CD14-positive monocyte (primary cell): ENCODE results near the gene COL2A1. TPM values are rescaled to one million over a fixed set of nuclear protein-coding genes. Genes with fewer than 3 reads are reported as not detected.
A peak's percentile ranks its signal among the peaks of the same experiment; 100 is the strongest.

Experiments used
- DNase-seq, 3 donors: peaks; one replicate each; pipeline ENCODE4 v3.0.0-alpha.2; 2011 to 2022
- H2AFZ ChIP-seq: 2 replicates; pipeline ENCODE4 v1.6.0; 2012; ENCODE audit warnings: mild to moderate bottlenecking, low read depth, low read length, inconsistent platforms; ENCODE audit not compliant: insufficient read depth, poor library complexity, severe bottlenecking
- H3K27ac ChIP-seq, 2 donors: 1 replicate in 1 of 2; 2 replicates in 1 of 2; pipeline ENCODE4 v1.5.1; 2012 to 2013; ENCODE audit warnings: low read length in 2 of 2, control low read depth in 1 of 2, inconsistent platforms in 1 of 2, low read depth in 1 of 2, mild to moderate bottlenecking in 1 of 2
- H3K27me3 ChIP-seq, 2 donors: one replicate each; pipeline versions ENCODE4 v1.6.0 to v1.6.1; 2011 to 2013; ENCODE audit warnings: low read length in 2 of 2; ENCODE audit not compliant: control insufficient read depth in 2 of 2, insufficient read depth in 2 of 2
- H3K36me3 ChIP-seq, 2 donors: replicated peaks in 1 of 2; 1 replicate in 1 of 2; 2 replicates in 1 of 2; pipeline versions ENCODE4 v1.5.1 to v1.6.1; 2012 to 2013; ENCODE audit warnings: low read length in 2 of 2, control low read depth in 1 of 2, inconsistent platforms in 1 of 2, mild to moderate bottlenecking in 1 of 2; ENCODE audit not compliant: insufficient read depth in 2 of 2, control insufficient read depth in 1 of 2
- H3K4me1 ChIP-seq, 2 donors: 1 replicate in 1 of 2; 2 replicates in 1 of 2; pipeline versions ENCODE4 v1.5.1 to v1.6.1; 2012 to 2013; ENCODE audit warnings: low read length in 2 of 2, control low read depth in 1 of 2, inconsistent platforms in 1 of 2, mild to moderate bottlenecking in 1 of 2, moderate library complexity in 1 of 2; ENCODE audit not compliant: insufficient read depth in 2 of 2, control insufficient read depth in 1 of 2
- H3K4me2 ChIP-seq: replicated peaks from 2 replicates; pipeline ENCODE3; 2012; ENCODE audit warnings: low read length, moderate library complexity, mild to moderate bottlenecking; ENCODE audit not compliant: poor library complexity, severe bottlenecking; ENCODE audit errors: extremely low read depth
- H3K4me3 ChIP-seq, 3 experiments: fragments of 200-600 bp in 1 of 3; sonication (generic) in 1 of 3; replicated peaks in 1 of 3; 1 replicate in 2 of 3; 2 replicates in 1 of 3; pipeline ENCODE4 v1.5.1; 2011 to 2013; ENCODE audit warnings: low read length in 3 of 3, mild to moderate bottlenecking in 3 of 3, control low read depth in 2 of 3, low read depth in 2 of 3, inconsistent platforms in 1 of 3, moderate library complexity in 1 of 3
- H3K79me2 ChIP-seq: 2 replicates; pipeline ENCODE4 v1.6.0; 2012; ENCODE audit warnings: mild to moderate bottlenecking, control low read depth, inconsistent platforms, low read length, moderate library complexity; ENCODE audit not compliant: insufficient read depth
- H3K9ac ChIP-seq: 2 replicates; pipeline ENCODE4 v1.6.0; 2017; ENCODE audit warnings: low read length, mild to moderate bottlenecking; ENCODE audit not compliant: insufficient read depth, poor library complexity, severe bottlenecking
- H3K9me3 ChIP-seq, 2 donors: replicated peaks in 1 of 2; 1 replicate in 1 of 2; 2 replicates in 1 of 2; pipeline versions ENCODE4 v1.5.1 to v1.6.1; 2012 to 2013; ENCODE audit warnings: low read length in 2 of 2, control low read depth in 1 of 2; ENCODE audit not compliant: control insufficient read depth in 1 of 2, insufficient read depth in 1 of 2
- H4K20me1 ChIP-seq: 2 replicates; pipeline ENCODE4 v1.6.0; 2012; ENCODE audit warnings: mild to moderate bottlenecking, low read length, control low read depth, moderate library complexity; ENCODE audit not compliant: insufficient read depth
- H3K27ac Mint-ChIP-seq, 7 donors: one replicate each; pipeline ENCODE4 v1.8.0; 2020; ENCODE audit warnings: mild to moderate bottlenecking in 7 of 7, mixed read lengths in 7 of 7, moderate library complexity in 6 of 7, inconsistent platforms in 2 of 7
- H3K27me3 Mint-ChIP-seq, 3 donors: one replicate each; pipeline ENCODE4 v1.8.0; 2021 to 2022; ENCODE audit warnings: low read depth in 3 of 3, mild to moderate bottlenecking in 3 of 3, mixed read lengths in 3 of 3, moderate library complexity in 3 of 3, inconsistent platforms in 1 of 3
- H3K36me3 Mint-ChIP-seq, 2 donors: one replicate each; pipeline ENCODE4 v1.8.0; 2020; ENCODE audit warnings: mixed read lengths in 2 of 2, inconsistent platforms in 1 of 2, mild to moderate bottlenecking in 1 of 2
- H3K4me1 Mint-ChIP-seq: one replicate; pipeline ENCODE4 v1.8.0; 2020; ENCODE audit warnings: mild to moderate bottlenecking, mixed read lengths
- H3K4me3 Mint-ChIP-seq, 2 donors: one replicate each; pipeline ENCODE4 v1.8.0; 2020; ENCODE audit warnings: mild to moderate bottlenecking in 2 of 2, mixed read lengths in 2 of 2, moderate library complexity in 1 of 2
- H3K9me3 Mint-ChIP-seq, 7 donors: one replicate each; pipeline ENCODE4 v1.8.0; 2020 to 2022; ENCODE audit warnings: mixed read lengths in 7 of 7, mild to moderate bottlenecking in 6 of 7, moderate library complexity in 6 of 7, inconsistent platforms in 2 of 7
- CTCF ChIP-seq: fragments of 200-600 bp; IDR thresholded peaks from one replicate; pipeline ENCODE4 v1.8.0; 2022; ENCODE audit warnings: antibody characterized with exemption, mild to moderate bottlenecking
- WGBS: methylation state at CpG from one replicate; pipeline ENCODE4 v1.1.5; 2013; ENCODE audit warnings: missing lambda C conversion rate; ENCODE audit not compliant: insufficient coverage; 5-methylcytosine and 5-hydroxymethylcytosine counted together
- intact Hi-C, 2 donors: fragments of 100-400 bp; cut with micrococcal nuclease; formaldehyde crosslinking; loops; one replicate each; pipeline versions ENCODE4 v1.15.0 to v1.15.1; 2023
- polyA plus RNA-seq, 3 donors: library from polyadenylated mRNA; depleted of rRNA in 1 of 3; unstranded in 2 of 3; stranded (reverse) in 1 of 3; fragments of 300-500 nt in 2 of 3; fragments of >200 nt in 1 of 3; fragmentation: Illumina TruSeq in 2 of 3; gene quantifications; 1 replicate in 2 of 3; 2 replicates in 1 of 3; pipeline ENCODE4 v1.2.3, GENCODE V29; 2012 to 2021

COL2A1 gene
- polyA plus RNA-seq, 3 donors = not detected

GRCh38 chr12:48031135-48031960 lies 27.1 kb upstream of the COL2A1 start:
- TF ChIP-seq CTCF = no peak
- WGBS = 94% methylated on average over 10 of the region's 12 CpGs
- H3K4me3 ChIP-seq = no peak overlapping the region
- no peak overlapping the region for H3K27ac ChIP-seq
- H3K9ac ChIP-seq = no peak overlapping the region
- H3K4me2 ChIP-seq = no peak overlapping the region
- intact Hi-C loops = no loop called here
- Mint-ChIP-seq H3K27me3 (peaks cover 0 to 7% (median 4%) of the 10 kb centered on the region in 3 donors), H3K9me3 (peaks cover 0 to 1% (median 0%) of the 10 kb centered on the region in 7 donors), H3K36me3 (no peaks in the 10 kb centered on the region), H3K4me1 (peaks cover 6% of the 10 kb centered on the region), H3K4me3 (no peak overlapping the region), H3K27ac (no peak overlapping the region)
- no peaks in the 10 kb centered on the region for H3K27me3 ChIP-seq
- DNase-seq = no peak
- H4K20me1 ChIP-seq = no peaks in the 10 kb centered on the region
- H3K79me2 ChIP-seq = no peaks in the 10 kb centered on the region
- H3K36me3 ChIP-seq = no peaks in the 10 kb centered on the region
- peaks cover 5% of the 10 kb centered on the region in 2 donors for H3K4me1 ChIP-seq
- H2AFZ ChIP-seq = no peak overlapping the region
- no peaks in the 10 kb centered on the region for H3K9me3 ChIP-seq

GRCh38 chr12:48030173-48030650 lies 25.9 kb upstream of the COL2A1 start:
- H3K4me1 Mint-ChIP-seq = peaks cover 6% of the 10 kb centered on the region
- peaks cover 0 to 1% (median 0%) of the 10 kb centered on the region in 7 donors for H3K9me3 Mint-ChIP-seq
- peak overlapping the region in 1 of 7 donors; percentile 5 for H3K27ac Mint-ChIP-seq

More at GRCh38 chr12:48030173-48030650, 25.9 kb upstream of the COL2A1 start:
- no peaks in the 10 kb centered on the region for H3K27me3 ChIP-seq
- H3K9me3 ChIP-seq = no peaks in the 10 kb centered on the region
- H3K36me3 ChIP-seq = no peaks in the 10 kb centered on the region
- intact Hi-C loops = no loop called here
- no peak overlapping the region for H3K4me3 ChIP-seq
- no peak overlapping the region for H3K27ac ChIP-seq
- peak overlapping the region; percentile 50 for H2AFZ ChIP-seq
- 71% methylated on average over 4 of the region's 4 CpGs for WGBS
- H3K79me2 ChIP-seq = no peaks in the 10 kb centered on the region
- no peak overlapping the region for H3K4me2 ChIP-seq
- Mint-ChIP-seq H3K36me3 (no peaks in the 10 kb centered on the region), H3K27me3 (peaks cover 1 to 7% (median 4%) of the 10 kb centered on the region in 3 donors), H3K4me3 (peak overlapping the region in 1 of 2 donors; percentile 40)
- H4K20me1 ChIP-seq = no peaks in the 10 kb centered on the region
- no peak overlapping the region for H3K9ac ChIP-seq
- TF ChIP-seq CTCF = no peak
- peaks cover 5% of the 10 kb centered on the region in 2 donors for H3K4me1 ChIP-seq
- DNase-seq = no peak
